GM12864 (cell line): ENCODE data around the gene TOM1.

Source experiments
- DNase-seq: peaks from one replicate; pipeline ENCODE4 v3.0.0-alpha.2; 2011; ENCODE audit warnings: low read depth
- H3K4me3 ChIP-seq: 2 replicates; pipeline ENCODE4 v1.5.1; 2011; ENCODE audit warnings: mild to moderate bottlenecking, low read depth, low read length, control low read depth
- CTCF ChIP-seq: IDR thresholded peaks from 2 replicates; pipeline ENCODE4 v1.5.1; 2011; ENCODE audit warnings: low read depth, mild to moderate bottlenecking, moderate library complexity, low read length, control low read depth, inconsistent platforms; ENCODE audit errors: missing control alignments

TOM1 gene

GRCh38 chr22:35373781-35374180 is 74.1 kb downstream of the TOM1 start:
- no peak for DNase-seq
- H3K4me3 ChIP-seq = no peak overlapping the region
- no peak for TF ChIP-seq CTCF

GRCh38 chr22:35375031-35375430 is 75.3 kb downstream of the TOM1 start:
- no peak for TF ChIP-seq CTCF
- DNase-seq = no peak
- no peak overlapping the region for H3K4me3 ChIP-seq

DNA sequence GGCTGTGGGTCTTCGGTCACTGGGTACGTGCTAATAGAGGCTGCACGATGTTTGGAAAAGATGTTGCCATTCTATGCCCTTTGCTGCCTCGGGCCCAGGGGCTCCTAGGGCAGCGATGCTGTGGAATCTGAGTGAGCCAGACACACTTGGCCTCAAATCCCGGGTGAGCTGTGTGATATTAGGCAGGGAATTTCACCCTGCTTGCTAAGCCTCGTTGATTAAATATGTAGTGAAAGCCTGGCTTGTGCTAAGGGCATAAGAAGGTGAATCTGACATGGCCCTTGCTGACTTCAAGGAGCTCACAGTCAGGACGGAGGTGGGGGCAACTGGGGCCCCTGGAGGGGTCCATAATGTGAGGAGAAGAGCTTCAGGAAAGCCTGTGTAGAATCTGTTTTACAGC is 75.8 kb downstream of the TOM1 start:
- TF ChIP-seq CTCF = no peak
- H3K4me3 ChIP-seq = no peak overlapping the region
- DNase-seq = no peak

DNA sequence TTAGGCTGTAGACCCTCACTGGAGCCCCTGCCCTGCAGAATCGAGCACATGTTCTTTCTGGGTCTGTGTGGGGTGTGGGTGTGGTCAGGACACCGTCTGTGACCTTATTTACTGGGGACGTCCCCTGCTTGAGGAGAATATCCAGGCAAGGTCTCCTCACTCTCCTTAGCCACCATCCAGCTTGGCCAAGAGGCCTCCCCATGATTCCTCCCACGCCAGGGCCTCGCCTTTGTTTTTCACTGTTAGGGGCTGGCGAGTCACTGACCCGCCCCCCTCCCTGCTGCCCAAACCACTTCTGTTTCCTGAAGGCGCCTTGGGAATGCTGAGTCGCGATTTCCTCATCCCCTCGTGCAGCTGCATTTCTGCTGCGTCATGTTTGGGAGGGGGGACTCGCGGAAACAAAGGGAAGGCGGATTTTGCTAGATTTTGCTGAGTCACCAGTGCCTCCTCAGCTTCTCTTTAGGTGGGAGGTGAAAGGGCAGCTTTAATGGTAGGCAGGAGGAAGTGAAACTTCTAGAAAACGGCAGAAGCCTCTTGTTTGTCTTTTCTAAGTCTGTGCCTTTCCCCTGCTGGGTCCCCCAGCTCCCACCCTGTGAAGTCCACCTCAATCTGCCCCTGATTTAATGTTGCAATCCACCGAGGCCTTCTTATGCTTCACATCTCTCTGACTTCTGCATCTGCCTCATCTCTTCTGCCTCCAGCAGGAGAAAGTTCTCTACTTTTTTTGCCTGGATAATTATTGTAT is 77.2 kb downstream of the TOM1 start:
- peak overlapping the region; percentile 11; the same call in 1 of the 2 replicates for H3K4me3 ChIP-seq
- peak; percentile 89 for DNase-seq
- TF ChIP-seq CTCF = no peak

DNA sequence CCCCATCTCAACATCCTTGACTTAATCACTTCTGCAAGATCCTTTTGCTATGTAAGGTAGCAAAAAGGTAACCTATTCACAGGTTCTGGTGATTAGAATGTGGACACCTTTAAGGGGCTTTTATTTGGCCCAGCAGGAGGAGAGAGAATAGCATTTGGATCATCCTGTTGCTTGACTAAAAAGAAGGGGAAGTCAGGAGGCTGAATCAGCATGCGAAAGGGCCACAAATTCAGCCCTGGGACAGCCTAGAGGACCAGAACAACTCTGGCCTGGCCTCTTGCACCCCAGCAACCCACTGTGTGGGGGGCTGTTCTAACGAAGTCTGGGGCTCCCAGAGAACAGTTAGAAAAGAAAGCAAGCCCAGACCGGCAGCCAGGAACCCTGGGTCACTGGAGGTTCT is 78.0 kb downstream of the TOM1 start:
- no peak for DNase-seq
- no peak for TF ChIP-seq CTCF
- no peak overlapping the region for H3K4me3 ChIP-seq

DNA sequence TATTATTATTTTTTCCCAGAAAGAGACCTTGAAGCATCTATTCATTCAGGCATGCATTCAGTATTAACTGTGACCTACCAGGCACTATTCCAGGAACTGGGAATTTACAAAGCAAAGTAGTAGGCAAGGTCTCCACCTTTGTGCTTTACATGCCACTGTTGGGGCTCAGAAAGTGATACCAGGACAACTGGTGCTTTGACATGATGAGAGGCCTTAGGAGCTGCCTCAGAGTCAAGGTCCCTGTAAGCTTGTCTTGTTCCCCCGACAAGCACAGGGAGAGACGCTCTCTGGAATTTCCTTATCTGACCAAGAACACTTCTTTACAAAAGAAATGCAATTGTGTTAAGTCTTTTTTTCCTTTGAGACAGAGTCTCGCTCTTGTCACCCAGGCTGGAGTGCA is 78.9 kb downstream of the TOM1 start:
- TF ChIP-seq CTCF = no peak
- no peak overlapping the region for H3K4me3 ChIP-seq
- DNase-seq = no peak

DNA sequence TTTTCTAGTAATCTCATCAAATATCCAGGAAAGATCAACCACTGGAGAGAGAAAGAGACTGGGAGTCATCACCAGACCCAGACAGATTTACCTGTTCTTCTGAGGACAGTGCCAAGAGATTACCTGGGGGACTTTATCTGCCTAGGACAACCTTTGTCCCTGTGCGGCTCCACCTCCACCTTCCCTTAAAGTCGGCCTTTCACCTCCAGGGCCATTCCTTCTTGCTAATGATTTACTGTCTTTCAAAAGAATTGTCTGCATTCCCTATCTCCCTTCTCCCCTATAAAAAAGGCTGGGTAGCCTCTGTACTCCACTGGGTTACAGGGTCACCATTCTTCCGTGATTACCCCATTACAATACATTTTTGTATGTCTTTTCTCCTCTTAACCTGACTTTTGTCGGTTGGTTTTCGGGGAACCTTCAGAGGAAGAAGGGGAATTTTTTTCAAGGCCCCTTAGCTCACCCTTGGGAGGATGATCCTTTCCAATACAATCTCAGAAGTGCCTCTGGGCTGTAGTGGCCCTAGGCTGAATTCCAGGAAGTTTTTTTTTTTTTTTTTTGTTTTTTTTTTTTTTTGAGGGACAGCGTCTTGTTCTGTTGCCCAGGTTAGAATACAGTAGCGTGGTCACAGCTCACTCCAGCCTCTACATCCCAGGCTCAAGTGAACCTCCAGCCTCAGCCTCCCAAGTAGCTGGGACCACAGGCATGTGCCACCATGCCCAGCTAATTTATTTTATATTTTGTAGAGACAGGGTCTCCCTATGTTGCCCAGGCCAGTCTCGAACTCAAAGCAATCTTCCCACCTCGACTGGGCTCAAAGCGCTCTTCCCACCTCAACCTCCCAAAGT is 79.7 kb downstream of the TOM1 start:
- H3K4me3 ChIP-seq = no peak overlapping the region
- no peak for TF ChIP-seq CTCF
- no peak for DNase-seq
